ENCODE measurements around the gene CLSTN3. TPM values are rescaled to one million over a fixed set of nuclear protein-coding genes. Genes with fewer than 3 reads are reported as not detected.
A peak's percentile ranks its signal among the peaks of the same experiment; 100 is the strongest.

The CLSTN3 gene
- total RNA-seq, 2 donors from 2014 or later, result 27.5 to 64.9 TPM

- intact Hi-C loops (cut with DNase I), result loop anchor here (10.0 kb wide), 1 partner anchor 67 kb away; no protein-coding TSS in a partner anchor
- no peak overlapping the region for H3K27ac ChIP-seq
- H3K4me3 ChIP-seq, result no peak overlapping the region
- H3K27me3 ChIP-seq, result no peaks in the 10 kb centered on the region
- H3K36me3 ChIP-seq (replicated peaks in 1 of 2; ENCODE audit: insufficient read depth in 1 of 2, low read depth in 2 of 2), result no peaks in the 10 kb centered on the region
- no peak for ATAC-seq
- no peak for DNase-seq
- 72 to 73% methylated on average over 4 of the region's 4 CpGs for WGBS, 2 donors
- TF ChIP-seq POLR2A (IDR thresholded peaks at IDR 0.05) (no peak), CTCF (IDR thresholded peaks at IDR 0.05) (no peak)
- no peaks in the 10 kb centered on the region for H3K9me3 ChIP-seq
- peaks cover 22% of the 10 kb centered on the region for H3K4me1 ChIP-seq
Observed at GRCh38 chr12:7112041-7112440, 18.1 kb upstream of the CLSTN3 start.

GRCh38 chr12:7113389-7113871 is 16.7 kb upstream of the CLSTN3 start:
- TF ChIP-seq CTCF (IDR thresholded peaks at IDR 0.05), result peak; percentile 73 to 93 (median 80)
- no peak for TF ChIP-seq POLR2A (IDR thresholded peaks at IDR 0.05)
- peaks cover 12% of the 10 kb centered on the region for H3K4me1 ChIP-seq
- ATAC-seq (peak; percentile 15), DNase-seq (peak in 2 of 4 donors; percentile 43 to 46)
- WGBS, 2 donors, result 14 to 20% methylated on average over 5 of the region's 5 CpGs
- no peaks in the 10 kb centered on the region for H3K36me3 ChIP-seq (replicated peaks in 1 of 2; ENCODE audit: insufficient read depth in 1 of 2, low read depth in 2 of 2)
- no peak overlapping the region for H3K4me3 ChIP-seq
- H3K27ac ChIP-seq, result no peak overlapping the region
- H3K27me3 ChIP-seq, result no peaks in the 10 kb centered on the region
- H3K9me3 ChIP-seq, result no peaks in the 10 kb centered on the region
- intact Hi-C loops (cut with DNase I), result loop anchor here (10.0 kb wide), 1 partner anchor 69 kb away; no protein-coding TSS in a partner anchor

GRCh38 chr12:7114008-7114407 is 16.2 kb upstream of the CLSTN3 start:
- H3K27ac ChIP-seq, result no peak overlapping the region
- no peak overlapping the region for H3K4me3 ChIP-seq
- no peak for ATAC-seq
- no peak for DNase-seq
- intact Hi-C loops (cut with DNase I), result loop anchor here (10.0 kb wide), 1 partner anchor 69 kb away; no protein-coding TSS in a partner anchor
- peaks cover 12% of the 10 kb centered on the region for H3K4me1 ChIP-seq
- H3K36me3 ChIP-seq (replicated peaks in 1 of 2; ENCODE audit: insufficient read depth in 1 of 2, low read depth in 2 of 2), result no peaks in the 10 kb centered on the region
- WGBS, 2 donors, result 77 to 78% methylated on average over 11 of the region's 11 CpGs
- no peaks in the 10 kb centered on the region for H3K9me3 ChIP-seq
- no peak for TF ChIP-seq POLR2A (IDR thresholded peaks at IDR 0.05)
- no peak for TF ChIP-seq CTCF (IDR thresholded peaks at IDR 0.05)
- no peaks in the 10 kb centered on the region for H3K27me3 ChIP-seq

GRCh38 chr12:7114851-7115250 is 15.3 kb upstream of the CLSTN3 start:
- Histone ChIP-seq H3K4me1 (peaks cover 5% of the 10 kb centered on the region), H3K36me3 (replicated peaks in 1 of 2; ENCODE audit: insufficient read depth in 1 of 2, low read depth in 2 of 2) (no peaks in the 10 kb centered on the region), H3K9me3 (no peaks in the 10 kb centered on the region), H3K27ac (no peak overlapping the region), H3K27me3 (no peaks in the 10 kb centered on the region), H3K4me3 (no peak overlapping the region)
- ATAC-seq (no peak), DNase-seq (no peak)
- intact Hi-C loops (cut with DNase I), result loop anchor here (10.0 kb wide), 1 partner anchor 70 kb away; no protein-coding TSS in a partner anchor
- TF ChIP-seq POLR2A (IDR thresholded peaks at IDR 0.05) (no peak), CTCF (IDR thresholded peaks at IDR 0.05) (no peak)
- WGBS, 2 donors, result 86 to 87% methylated on average over 6 of the region's 6 CpGs

- Histone ChIP-seq H3K4me1 (peaks cover 5% of the 10 kb centered on the region), H3K36me3 (replicated peaks in 1 of 2; ENCODE audit: insufficient read depth in 1 of 2, low read depth in 2 of 2) (no peaks in the 10 kb centered on the region), H3K4me3 (no peak overlapping the region), H3K9me3 (no peaks in the 10 kb centered on the region), H3K27me3 (no peaks in the 10 kb centered on the region), H3K27ac (no peak overlapping the region)
- WGBS, 2 donors, result 72 to 73% methylated on average over 3 of the region's 3 CpGs
- TF ChIP-seq CTCF (IDR thresholded peaks at IDR 0.05) (no peak), POLR2A (IDR thresholded peaks at IDR 0.05) (no peak)
- DNase-seq (no peak), ATAC-seq (no peak)
- intact Hi-C loops (cut with DNase I), result loop anchor here (10.0 kb wide), 1 partner anchor 71 kb away; no protein-coding TSS in a partner anchor
Observed at GRCh38 chr12:7116196-7116595, 14.0 kb upstream of the CLSTN3 start.
